Activated T-cell treated with anti-CD3 and anti-CD28 coated beads, Interleukin-2, amount 50 U/mL, for 1 hour (primary cell): ENCODE measurements around the gene SNED1.
A peak's percentile ranks its signal among the peaks of the same experiment; 100 is the strongest.

Source experiments
- DNase-seq: peaks from one replicate; pipeline ENCODE4 v3.0.0-alpha.2; 2020

The SNED1 gene

DNA sequence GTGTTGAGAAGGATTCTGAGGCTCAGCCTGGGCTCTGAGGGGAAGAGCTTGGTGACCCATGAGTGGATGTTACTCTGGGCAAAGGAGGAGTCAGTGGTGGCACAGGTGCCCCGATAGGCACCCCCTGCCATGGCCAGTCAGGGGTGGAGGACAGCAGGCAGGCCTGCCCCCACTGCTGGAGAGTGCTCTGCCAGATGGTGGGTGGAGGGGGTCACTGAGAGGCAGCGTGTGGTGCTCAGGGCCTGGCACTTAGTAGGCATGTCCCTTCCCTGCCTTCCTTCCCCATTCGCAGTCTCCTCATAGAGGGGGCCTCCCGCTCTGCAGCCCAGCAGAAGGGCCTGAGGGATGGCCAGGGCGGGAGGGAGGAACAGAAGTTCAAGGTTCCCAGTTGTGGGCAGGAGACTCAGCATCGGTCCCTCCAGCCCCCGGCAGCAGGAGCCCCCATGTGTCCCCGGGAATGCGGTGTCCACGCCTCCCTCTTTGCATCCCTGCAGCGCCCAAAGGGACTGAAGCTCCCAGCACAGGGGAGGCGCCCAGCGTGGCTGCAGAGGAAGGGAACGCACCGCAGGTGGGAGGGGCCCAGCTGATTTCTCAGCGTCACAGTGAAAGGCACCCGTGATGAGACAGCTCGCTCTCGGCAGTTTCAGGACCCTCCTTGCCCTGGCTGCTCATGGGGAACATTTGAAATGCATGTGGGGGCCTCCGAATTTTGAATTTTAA lies 5.7 kb upstream of the SNED1 start:
- DNase-seq: peak; percentile 22

DNA sequence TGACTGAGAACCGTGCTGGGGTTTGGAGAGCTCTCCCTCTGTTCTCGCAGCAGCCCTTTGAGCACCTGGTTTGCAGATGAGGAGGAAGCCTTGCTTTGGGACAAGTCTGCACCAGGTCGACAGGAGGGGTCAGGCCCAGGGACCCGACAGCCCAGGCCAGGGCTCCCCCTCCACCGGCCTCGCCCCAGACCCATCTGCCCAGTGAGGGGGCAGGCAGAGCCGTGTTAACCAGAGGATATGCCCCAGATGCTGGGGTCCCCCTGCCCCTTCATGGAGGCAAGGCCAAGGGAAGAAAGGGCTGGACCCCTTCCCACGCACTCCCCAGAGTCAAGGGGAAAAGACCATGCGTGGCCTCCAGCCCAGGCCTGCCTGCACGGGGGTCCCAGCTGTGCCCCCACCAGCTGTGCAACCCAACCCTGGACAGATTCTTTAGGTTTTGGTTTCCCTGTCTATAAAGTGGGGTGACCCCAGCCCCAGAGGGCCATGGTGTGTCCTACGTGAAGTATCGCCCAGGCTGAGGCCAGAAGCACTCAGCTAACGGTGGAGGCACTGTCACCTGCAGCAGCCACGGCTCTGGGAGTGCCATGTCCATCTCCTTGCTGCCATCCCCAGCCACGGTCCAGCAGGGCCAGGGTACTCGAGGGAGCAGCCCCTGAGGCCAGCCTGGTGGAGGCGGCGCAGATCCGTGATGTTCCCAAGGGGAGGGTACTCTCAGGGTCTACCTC lies 4.8 kb upstream of the SNED1 start:
- DNase-seq: peak; percentile 16

DNA sequence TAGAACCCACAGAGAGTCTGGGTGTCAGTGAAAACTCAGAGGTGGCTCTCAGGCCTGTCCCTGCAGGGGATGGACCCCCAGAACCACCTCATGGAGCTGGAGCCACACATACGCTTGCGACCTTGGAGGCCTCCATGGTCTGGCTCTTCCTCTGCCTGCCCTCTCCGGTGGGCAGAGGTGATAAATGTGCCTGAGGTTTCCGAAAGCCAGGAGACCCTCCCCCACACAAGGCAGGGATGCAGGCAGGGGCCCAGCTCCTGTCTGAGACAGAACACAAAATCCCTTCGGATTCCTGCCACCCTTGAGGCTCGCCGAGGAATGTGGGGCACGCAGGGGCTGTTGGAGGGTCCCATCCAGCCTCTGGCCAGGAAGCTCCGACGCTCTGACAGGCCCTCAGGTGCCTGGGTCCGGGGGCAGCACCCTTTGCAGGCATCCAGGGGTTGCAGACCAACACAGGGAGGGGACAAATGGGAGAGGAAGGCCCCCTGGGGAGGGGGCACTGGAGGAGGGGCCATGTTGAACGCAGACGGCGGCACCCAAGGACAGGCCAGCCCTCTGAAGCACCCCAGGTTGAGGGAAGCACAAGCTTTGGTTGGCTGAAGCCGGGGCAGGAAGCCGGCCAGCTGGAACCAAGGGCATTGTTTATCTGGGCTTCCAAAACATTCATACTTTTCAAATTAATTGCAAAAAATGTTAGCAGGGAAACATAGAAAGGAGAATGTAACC lies 4.1 kb upstream of the SNED1 start:
- DNase-seq: no peak

DNA sequence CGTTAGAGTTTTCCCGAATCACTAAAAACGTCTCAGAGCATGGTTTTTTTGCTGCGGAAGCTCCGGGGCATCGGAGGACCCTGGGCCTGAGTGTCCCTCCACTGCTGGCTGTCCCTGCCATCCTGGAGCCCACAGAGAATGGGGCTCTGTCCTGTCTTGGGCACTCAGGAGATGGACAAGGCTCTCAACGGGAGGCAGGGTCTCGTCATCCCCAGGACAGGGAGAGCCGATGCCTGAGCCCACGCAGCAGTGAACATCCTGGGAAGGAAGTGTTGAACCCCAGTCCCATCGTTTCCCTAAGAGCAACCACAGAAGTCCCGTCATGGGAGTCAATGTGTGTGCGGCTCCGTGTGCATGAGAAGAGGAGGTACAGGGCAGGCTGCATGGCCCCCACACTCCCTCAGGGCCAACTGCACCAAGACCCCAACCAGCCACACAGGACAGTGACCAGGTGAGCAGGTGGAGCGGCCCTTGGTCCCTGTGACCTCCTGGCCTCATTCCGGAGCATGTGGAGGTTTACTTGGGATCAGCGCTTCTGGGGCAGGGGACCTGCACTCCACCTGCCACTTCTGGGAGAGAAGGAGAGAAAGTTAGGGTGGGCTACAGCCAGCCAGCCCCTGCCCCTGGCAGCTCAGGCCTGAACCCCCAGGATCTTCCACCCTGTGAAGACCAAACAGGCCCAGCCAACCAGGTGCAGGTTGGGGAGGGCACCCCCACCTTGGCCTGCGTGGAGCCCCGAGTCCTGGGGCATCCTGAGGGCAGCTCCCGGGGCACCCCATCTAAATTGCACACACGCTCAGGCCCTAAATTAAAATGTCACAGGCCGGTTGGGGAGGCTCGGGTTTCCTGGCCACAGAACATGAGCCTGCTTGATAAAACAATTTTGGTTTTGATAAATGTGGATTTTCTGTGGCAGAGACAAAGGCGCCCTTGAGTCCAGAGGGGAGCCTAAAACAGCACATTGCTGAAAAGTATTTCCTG lies 3.1 kb upstream of the SNED1 start:
- no peak for DNase-seq

DNA sequence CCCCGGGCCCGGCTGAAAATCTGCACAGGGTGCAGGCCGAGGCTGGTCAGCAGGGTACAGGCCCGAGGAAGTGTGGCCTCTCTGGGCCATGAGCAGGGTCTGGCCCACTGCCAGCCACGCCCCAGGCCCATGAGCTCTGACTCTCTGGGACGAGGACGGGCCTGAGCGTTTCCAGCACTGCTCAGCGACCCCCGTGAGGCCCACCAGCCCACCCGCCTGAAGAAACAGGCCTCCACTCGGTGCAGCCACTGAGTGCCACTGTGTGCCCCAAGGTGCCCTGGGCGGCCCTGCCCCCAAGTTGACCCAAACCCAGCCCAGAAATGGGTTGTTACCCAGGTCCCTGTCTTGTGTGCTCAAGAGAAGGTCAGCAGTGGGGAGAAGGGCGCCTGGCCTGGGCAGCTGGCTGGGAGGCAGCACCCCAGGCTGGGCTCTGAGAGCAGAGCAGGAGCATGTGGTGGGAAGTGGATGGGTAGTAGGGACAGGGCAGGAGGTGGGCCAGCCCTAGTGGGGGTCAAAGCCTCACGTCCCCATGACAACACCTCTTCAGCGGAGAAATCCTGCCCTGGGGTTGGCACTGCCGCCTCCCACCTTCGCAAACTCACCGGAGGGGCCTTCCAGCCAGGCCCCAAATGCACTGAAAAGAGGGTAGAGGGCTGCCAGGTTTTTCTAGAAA lies 2.1 kb upstream of the SNED1 start:
- no peak for DNase-seq

DNA sequence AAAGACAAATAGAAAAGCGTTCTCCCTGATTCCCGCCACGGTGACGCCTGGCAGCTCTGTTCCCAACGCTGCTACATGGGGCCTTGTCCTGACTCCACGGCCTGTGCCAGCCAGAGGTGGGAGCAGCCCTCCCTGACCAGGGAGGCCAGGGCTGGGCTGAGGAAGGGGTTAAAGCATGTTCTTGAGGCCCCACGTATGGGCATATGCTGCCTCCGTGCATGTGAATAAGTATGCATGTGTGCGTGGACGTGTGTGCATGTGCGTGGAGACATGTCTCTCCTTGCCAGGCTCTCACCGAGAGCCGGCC lies 1.6 kb upstream of the SNED1 start:
- DNase-seq: no peak

DNA sequence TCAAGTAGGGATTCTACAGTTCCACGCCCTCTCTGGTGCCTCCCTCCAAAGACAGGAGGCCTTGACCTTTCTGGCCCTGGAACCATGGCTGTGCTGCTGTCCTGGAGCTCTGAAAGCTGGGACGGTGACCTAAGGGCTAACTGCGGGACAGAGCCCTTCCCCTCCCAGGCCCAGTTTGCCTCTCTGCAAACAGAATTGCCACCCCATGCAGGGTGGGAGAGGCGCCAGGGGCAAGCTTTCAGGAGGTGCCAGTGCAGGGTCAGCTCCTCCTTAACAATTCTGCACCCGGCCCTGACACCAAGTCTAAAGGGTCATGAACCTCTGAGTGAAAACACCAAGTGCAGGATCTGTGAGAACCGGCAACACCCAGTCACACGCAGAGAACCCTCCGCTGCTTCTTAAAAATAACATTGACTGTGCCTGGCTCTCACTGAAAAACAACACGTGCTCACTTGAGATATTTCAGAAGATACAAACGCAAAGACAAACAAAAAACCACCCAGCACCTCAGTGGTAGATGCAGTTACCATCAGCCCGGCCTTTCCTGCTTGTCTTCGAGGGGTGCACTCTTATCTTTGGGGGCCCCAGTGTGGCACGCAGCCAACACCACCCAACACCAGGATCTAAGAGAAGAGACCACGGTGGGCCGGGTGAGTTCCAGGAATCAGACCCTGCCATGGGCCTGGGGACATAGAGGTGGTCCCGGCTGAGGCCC lies 1.1 kb upstream of the SNED1 start:
- peak; percentile 19 for DNase-seq

DNA sequence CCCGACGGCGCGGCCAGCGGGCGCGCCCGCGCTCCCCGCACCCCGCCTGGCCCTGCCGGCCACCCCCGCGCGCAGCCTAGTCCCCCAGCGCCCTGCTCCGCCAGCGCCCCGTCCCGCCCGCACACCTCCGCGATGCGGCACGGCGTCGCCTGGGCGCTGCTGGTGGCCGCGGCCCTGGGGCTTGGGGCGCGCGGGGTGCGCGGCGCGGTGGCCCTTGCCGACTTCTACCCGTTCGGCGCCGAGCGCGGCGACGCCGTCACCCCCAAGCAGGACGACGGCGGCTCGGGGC lies 232 bp downstream of the SNED1 start:
- no peak for DNase-seq

DNA sequence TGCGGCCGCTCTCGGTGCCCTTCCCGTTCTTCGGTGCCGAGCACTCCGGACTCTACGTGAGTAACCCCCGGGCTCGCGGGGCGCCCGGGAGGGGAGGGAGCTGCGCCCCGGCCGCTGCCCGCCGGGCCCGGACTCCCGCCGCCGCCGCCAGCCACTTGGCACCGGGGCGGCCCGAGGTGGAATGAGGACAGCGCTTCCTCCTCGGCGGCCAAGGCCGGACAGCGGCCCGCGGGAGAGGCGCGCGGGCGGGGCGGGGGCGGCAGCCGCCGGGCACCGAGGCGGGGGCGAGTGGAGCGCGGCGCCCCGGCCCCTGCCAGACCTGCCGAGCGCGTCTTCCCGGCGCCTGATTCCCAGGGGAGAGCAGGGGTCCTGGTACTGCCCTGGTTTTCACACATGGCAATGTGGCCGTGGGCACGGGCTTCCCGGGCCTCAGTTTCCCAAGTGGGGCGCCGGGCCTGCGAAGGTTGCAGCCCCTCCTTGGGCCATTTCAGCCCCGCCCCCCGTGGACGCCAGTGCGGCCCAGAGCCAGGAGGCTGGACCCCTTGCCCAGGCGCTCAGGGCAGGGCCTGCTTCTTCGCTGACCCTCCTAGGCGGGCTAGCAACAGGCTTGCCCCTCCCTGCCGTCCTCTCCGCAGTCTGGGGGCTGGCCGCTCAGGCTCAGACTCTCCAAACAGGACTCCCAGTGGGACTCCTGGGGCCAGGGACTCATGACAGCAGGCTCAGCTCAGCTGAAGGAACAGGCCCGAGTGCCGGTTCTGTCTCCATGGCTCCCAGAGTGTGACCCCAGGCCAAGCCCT lies 775 bp downstream of the SNED1 start:
- DNase-seq: peak; percentile 18

DNA sequence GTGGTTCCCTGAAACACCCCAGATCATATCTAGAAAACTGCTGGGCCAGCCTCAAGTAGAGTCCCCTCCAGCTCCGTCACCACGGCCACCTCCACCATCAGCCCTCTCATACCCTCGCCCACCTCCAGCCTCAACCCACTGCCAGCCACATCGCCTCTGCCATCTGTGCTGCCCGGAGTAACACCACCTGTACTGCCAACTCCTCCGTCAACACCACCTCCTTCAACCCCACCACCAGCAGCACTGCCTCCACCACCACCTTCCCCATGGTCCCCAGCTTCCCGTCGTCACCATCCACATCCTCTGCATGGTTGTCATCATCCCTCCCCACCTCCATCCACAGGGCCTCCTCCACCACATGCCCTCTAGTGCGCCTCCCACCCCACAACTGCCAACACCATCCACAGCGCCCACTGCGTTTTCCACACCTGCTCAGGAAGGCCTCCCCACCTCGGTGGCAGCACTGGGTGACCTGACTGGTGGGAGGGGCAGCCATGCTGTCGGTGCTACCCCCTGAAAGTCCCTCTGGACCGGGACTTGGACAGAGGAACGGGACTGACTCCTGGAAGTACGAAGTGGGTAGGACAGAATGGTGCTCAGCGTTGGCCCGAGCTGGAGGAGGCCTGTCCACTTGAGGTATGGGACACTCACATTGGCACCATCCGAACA lies 1.6 kb downstream of the SNED1 start:
- DNase-seq: peak; percentile 16

DNA sequence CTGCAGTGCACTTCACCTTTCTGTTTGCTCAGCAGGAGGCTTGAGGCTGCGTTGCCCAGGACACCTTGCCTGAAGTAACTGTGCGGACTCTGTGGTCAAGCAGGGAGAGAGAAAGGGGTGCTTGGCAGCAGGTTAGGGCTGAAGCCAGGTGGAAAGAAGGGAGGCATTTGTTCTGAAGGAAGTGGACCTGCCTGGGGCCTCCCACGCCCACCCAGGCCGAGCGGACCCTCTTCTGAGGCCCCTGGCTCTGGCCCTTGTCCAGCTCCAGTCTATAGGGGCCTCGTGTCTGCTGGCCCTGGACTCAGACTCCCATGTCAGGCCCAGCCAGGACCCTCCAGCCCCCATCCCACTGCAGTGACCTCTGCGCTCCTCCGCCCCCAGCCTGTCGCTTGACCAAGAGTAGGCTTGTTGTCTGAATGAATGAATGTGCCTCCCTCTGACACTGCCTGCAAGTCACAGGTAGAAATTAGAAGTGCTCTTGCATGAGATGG lies 2.5 kb downstream of the SNED1 start:
- DNase-seq: peak; percentile 13

DNA sequence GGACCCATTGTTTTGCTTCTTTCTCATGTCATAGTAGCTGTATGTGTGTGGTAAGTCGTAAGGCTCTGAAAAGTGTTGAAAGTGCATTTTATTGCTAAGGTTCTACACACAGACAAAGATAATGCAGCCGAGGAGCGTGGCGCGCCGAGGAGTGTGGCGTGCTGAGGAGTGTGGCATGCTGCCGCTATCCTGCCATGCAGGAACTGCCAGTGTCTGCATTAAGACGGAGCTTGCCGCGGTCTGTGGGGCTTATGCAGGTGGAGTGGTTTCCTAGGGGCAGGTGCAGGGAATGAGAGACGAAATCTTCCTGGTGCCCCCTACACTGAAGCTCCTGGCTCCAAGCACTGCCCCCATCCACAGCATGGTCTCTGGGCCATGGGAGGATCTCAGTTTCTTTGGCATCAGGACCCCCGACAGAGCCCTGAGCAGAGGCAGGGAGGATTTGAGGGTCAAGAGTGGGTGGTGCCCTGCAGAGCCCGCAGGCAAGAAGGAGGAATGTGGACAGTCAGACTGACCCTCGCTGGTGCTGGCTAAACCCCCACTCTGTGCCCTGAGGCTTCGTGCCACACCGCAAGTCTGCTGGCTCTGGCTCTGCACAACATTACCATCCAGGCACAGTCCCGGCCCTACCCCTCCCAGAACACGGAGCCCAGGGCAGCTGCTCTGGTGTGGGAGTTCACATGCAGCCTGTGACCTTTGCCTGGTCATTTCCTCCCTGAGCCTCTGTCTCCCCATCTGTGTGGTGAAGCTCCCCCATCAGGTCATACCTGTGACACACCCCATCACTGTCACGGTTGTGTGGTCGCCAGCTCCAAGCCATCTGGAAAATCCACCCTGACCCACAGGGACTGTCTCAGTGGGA lies 3.2 kb downstream of the SNED1 start:
- DNase-seq: no peak

DNA sequence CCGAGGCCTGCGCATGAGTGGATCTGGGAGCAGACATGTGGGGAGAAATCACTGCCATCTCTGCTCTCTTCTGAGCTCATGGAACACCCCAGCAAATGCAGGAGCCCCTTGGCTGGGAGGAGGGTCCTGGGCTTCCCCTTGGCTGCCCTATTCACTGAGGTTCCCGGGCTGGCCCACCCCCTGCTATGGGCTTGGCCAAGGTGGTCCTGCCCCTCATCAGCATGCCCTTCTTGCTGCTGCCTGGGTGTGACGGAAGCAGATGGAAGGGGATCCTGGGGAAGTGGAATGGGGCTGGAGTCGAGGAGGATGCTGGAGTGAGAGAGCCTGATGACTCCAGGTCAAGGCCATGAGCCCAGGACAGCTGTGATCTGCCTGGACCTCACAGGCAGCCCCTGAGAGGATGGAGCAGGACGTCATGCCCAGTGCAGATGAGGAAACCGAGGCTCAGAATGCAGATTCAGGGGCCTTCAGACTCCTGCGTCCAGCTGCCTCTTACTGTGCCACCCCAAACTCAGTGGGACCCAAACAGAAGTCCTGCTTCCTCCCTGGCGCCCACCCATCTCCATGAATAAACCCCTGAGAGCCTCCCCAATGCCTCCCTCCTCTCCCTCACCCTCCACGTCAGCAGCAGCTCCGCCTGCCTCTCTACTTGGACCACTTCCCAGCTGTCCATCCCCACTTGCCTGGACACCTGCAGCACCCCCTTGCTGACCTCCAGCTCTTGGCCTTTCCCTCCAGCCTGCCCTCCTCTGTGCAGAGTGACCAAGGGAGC lies 4.0 kb downstream of the SNED1 start:
- no peak for DNase-seq

DNA sequence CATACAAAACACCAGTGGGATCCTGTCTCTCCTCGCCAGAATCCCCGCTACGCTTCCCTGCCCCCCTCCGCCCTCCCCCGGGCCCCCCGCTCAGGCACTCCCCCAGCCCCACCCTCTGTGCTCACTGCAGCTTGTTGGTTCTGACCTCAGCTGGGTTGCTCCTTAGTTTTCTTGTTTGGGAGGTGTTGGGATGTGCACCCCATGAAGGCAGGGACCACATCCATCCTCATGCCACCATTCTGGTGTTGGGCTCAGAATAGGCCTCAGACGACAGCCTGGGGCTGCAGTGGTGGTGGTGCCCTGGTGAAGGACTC lies 4.6 kb downstream of the SNED1 start:
- DNase-seq: peak; percentile 13

DNA sequence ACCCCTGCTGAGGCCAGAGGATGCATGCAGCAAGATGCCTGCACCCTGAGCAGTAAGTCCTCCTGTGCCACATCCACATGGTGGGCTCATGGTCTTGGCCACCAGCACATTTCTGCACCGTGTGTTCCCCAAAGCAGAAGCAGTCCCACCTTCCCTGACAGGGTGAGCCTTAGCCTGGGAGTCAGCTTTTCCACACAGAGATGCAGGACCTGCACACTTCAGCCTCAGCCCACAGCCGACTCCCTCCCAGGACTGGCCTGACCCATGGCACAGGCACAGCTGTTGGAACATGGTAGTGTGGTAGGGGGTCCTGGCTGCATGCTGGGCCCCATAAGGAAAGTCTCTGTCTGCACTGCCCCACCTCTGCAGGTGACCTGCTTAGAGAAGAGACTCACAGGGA lies 5.0 kb downstream of the SNED1 start:
- peak; percentile 15 for DNase-seq

DNA sequence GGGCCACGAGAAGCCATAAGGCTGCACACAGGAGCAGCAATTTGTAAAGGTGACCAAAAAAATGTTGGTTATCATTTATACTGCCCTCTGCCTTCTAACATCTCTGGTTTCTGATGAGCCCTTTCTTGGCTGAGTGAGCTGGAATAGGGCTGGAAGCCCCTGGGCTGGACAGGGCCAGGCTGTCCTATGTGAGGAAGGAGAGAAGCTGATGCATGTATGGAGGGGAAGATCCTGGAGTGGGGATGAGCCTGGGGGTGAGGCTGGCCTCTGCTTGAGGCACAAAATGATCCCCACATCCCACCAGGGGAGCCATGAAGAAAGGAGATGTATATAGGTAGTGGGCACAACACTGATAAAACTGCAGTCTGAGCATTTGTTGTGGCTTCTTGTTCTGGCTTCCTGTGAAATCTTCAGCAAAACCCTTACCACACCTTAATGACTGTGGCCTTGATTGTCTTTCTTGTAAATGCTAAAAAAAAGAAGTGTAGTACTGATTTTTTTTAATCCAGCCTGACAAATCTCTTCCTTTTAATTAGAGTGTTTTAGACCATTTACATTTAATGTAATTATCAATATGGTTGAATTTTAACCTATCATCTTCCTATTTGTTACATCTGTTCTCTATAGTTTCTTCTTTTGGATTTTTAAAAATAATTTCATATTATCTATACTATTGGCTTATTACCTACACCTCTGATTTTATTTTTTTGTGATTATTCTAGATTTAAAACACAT lies 5.6 kb downstream of the SNED1 start:
- peak; percentile 15 for DNase-seq

DNA sequence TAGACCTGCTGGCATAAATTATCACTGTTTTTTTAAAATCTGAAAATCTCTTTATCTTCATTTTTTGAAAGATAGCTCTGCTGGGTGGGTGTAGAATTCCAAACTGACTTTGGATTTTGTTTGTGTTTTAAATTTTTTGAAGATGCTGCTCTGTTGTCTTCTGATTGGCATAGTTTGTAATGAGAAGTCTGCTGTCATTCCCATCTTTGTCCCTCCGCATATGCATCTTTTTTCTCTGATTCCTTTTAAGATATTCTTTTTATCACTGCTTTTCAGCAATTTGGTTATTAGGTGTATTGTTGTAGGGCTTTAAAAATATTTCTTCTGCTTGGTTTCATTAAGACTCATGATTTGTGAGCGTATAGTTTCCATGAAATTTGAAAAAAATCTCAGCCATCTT lies 7.2 kb downstream of the SNED1 start:
- no peak for DNase-seq

DNA sequence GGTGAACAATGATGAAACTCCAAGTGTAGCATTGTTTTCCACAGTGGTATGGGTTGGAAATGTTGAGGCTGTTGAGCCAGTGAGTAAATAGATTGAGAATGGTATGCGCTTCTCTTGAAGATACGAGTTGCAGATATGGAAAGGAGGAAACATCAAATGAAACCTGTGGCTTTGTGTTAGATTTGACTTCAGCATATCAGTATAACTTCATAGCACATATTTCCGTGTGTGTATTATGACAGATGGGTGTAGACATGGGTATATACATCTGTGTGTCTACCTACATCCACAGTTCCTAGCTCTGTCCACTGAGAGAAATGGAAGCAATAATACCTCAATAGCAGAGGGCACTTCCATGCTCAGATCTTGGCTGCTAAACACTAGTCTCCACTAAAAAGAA lies 8.0 kb downstream of the SNED1 start:
- DNase-seq: no peak
